ENCODE data around the gene TNPO1.
"Not testable (repeated sequence)": the region's sequence is repeated elsewhere in the genome, so short reads cannot be mapped to it uniquely, and the experiment has no call there.

Gene TNPO1

GRCh38 chr5:72784129-72784528 is 32.3 kb upstream of the TNPO1 start:
- no peak for TF ChIP-seq CTCF (IDR thresholded peaks at IDR 0.05; ENCODE audit: insufficient read depth, low read depth, low read length, missing control alignments)
- DNase-seq (ENCODE audit: low read depth) = no peak
- no peak overlapping the region for H3K4me3 ChIP-seq (ENCODE audit: low read depth, low read length)

GRCh38 chr5:72785801-72786200 is 30.7 kb upstream of the TNPO1 start:
- no peak for TF ChIP-seq CTCF (IDR thresholded peaks at IDR 0.05; ENCODE audit: insufficient read depth, low read depth, low read length, missing control alignments)
- H3K4me3 ChIP-seq (ENCODE audit: low read depth, low read length) = no peak overlapping the region
- no peak for DNase-seq (ENCODE audit: low read depth)

GRCh38 chr5:72786676-72787075 is 29.8 kb upstream of the TNPO1 start:
- no peak for TF ChIP-seq CTCF (IDR thresholded peaks at IDR 0.05; ENCODE audit: insufficient read depth, low read depth, low read length, missing control alignments)
- no peak for DNase-seq (ENCODE audit: low read depth)
- no peak overlapping the region for H3K4me3 ChIP-seq (ENCODE audit: low read depth, low read length)

- no peak for TF ChIP-seq CTCF (IDR thresholded peaks at IDR 0.05; ENCODE audit: insufficient read depth, low read depth, low read length, missing control alignments)
- DNase-seq (ENCODE audit: low read depth) = no peak
- no peak overlapping the region for H3K4me3 ChIP-seq (ENCODE audit: low read depth, low read length)
Measured at GRCh38 chr5:72788866-72789505, 27.5 kb upstream of the TNPO1 start.

- TF ChIP-seq CTCF (IDR thresholded peaks at IDR 0.05; ENCODE audit: insufficient read depth, low read depth, low read length, missing control alignments) = no peak
- no peak for DNase-seq (ENCODE audit: low read depth)
- H3K4me3 ChIP-seq (ENCODE audit: low read depth, low read length) = no peak overlapping the region
Measured at GRCh38 chr5:72790186-72790585, 26.3 kb upstream of the TNPO1 start.

- not testable (repeated sequence) for H3K4me3 ChIP-seq (ENCODE audit: low read depth, low read length); DNase-seq (ENCODE audit: low read depth)
Measured at GRCh38 chr5:72792662-72793061, 23.8 kb upstream of the TNPO1 start.

GRCh38 chr5:72796001-72796400 is 20.5 kb upstream of the TNPO1 start:
- no peak for DNase-seq (ENCODE audit: low read depth)
- TF ChIP-seq CTCF (IDR thresholded peaks at IDR 0.05; ENCODE audit: insufficient read depth, low read depth, low read length, missing control alignments) = no peak
- no peak overlapping the region for H3K4me3 ChIP-seq (ENCODE audit: low read depth, low read length)
